ENCODE measurements around the gene ZFPM1. TPM values are rescaled to one million over a fixed set of nuclear protein-coding genes. Genes with fewer than 3 reads are reported as not detected.

Gene ZFPM1
- total RNA-seq, 1 experiment from 2014 or later = 24.1 TPM

DNA sequence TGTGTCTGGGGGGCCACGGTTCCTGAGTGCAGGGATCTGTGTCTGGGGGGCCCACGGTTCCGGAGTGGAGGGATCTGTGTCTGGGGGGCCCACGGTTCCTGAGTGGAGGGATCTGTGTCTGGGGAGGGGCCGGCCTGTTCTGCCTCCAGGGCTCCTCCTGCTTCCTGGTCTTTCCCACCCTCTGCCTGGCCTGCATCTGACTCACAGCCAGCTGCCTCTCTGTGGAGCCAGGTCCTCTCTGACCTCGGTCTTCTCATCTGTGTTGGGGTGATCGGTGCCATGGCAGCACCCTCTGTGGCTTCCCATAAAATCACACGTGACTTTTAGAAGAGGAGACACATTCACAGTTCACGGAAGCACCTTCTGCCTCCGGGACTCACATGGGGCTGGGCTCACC lies 50.3 kb downstream of the ZFPM1 start:
- Mint-ChIP-seq H3K27ac (ENCODE audit: unreplicated experiment) (peak overlapping the region; percentile 76), H3K36me3 (ENCODE audit: insufficient read depth, unreplicated experiment) (peaks cover 54% of the 10 kb centered on the region), H3K27me3 (ENCODE audit: insufficient read depth, unreplicated experiment) (no peaks in the 10 kb centered on the region), H3K4me1 (ENCODE audit: low read depth, unreplicated experiment) (peaks cover 28% of the 10 kb centered on the region), H3K9me3 (ENCODE audit: unreplicated experiment) (no peaks in the 10 kb centered on the region), H3K4me3 (ENCODE audit: unreplicated experiment) (no peak overlapping the region)
- DNase-seq = no peak
- intact Hi-C loops (cut with micrococcal nuclease; ENCODE audit: unreplicated experiment) = no loop called here
- Histone ChIP-seq H3K36me3 (ENCODE audit: control insufficient read depth, insufficient read depth, low read length) (peaks cover 3% of the 10 kb centered on the region), H3K9me3 (no peaks in the 10 kb centered on the region), H3K4me3 (ENCODE audit: low read depth, low read length) (no peak overlapping the region), H3K4me1 (peaks cover 59% of the 10 kb centered on the region), H3K27me3 (replicated peaks; ENCODE audit: control insufficient read depth, insufficient read depth, low read length) (no peaks in the 10 kb centered on the region)
- TF ChIP-seq, protein P1, sequence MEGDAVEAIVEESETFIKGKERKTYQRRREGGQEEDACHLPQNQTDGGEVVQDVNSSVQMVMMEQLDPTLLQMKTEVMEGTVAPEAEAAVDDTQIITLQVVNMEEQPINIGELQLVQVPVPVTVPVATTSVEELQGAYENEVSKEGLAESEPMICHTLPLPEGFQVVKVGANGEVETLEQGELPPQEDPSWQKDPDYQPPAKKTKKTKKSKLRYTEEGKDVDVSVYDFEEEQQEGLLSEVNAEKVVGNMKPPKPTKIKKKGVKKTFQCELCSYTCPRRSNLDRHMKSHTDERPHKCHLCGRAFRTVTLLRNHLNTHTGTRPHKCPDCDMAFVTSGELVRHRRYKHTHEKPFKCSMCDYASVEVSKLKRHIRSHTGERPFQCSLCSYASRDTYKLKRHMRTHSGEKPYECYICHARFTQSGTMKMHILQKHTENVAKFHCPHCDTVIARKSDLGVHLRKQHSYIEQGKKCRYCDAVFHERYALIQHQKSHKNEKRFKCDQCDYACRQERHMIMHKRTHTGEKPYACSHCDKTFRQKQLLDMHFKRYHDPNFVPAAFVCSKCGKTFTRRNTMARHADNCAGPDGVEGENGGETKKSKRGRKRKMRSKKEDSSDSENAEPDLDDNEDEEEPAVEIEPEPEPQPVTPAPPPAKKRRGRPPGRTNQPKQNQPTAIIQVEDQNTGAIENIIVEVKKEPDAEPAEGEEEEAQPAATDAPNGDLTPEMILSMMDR (IDR thresholded peaks at IDR 0.05; ENCODE audit: insufficient read depth in 1 of 2, low read depth in 1 of 2, low read length in 1 of 2, severe bottlenecking in 1 of 2, unreplicated experiment in 1 of 2) = no peak
- no TSS peak for BruUV-seq (replicated peaks)
- ChIA-PET CTCF (no interaction called here), POLR2A (no interaction called here)

DNA sequence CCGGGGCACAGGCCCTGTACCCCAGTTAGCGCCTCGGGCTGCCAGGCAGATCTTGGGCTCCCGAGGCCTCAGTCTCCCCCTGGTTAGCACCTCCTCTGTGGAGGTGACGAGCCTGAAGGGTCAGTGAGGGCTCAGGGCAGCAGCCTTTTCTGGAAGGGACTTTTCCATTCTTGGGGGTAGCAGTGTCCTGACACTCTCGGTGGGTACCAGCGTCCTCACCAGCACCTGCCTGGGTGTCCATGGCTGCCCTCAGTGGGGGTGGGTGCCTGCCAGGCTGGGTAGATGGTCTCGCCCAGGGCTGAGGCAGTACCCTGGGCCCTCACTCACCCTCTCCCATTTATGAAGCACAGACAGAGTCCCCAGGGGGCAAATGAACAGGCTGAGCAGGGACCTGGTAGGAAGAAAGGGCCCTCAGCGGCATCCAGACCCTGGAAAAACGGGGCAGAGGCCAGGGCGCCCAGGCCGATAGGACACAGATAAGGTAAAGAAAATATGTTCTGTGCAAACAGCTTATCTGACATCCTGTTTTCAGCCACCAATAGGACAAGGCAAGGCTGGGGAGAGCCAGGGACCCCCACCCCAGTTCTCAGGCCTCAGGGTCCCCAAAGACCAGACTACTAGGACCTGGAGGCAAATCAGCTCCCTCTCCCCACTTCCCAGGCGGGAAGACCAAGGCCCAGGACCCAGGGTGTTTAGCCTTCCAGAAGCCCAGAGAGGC lies 50.9 kb downstream of the ZFPM1 start:
- peaks cover 3% of the 10 kb centered on the region for H3K36me3 ChIP-seq (ENCODE audit: control insufficient read depth, insufficient read depth, low read length)
- ChIA-PET POLR2A (interaction anchor here (0.6 kb wide), 1 partner anchor 49 kb away, joined by 4 read pairs; no protein-coding TSS in a partner anchor), CTCF (interaction anchor here (0.6 to 1.0 kb wide), 2 partner anchors 16 to 68 kb away, joined by 3 to 9 read pairs; no protein-coding TSS in a partner anchor)
- intact Hi-C loops (cut with micrococcal nuclease; ENCODE audit: unreplicated experiment) = no loop called here
- peak; percentile 57 to 74 for DNase-seq
- H3K27me3 ChIP-seq (replicated peaks; ENCODE audit: control insufficient read depth, insufficient read depth, low read length) = no peaks in the 10 kb centered on the region
- H3K27me3 Mint-ChIP-seq (ENCODE audit: insufficient read depth, unreplicated experiment) = no peaks in the 10 kb centered on the region
- peaks cover 54% of the 10 kb centered on the region for H3K36me3 Mint-ChIP-seq (ENCODE audit: insufficient read depth, unreplicated experiment)
- TF ChIP-seq, protein P1 (IDR thresholded peaks at IDR 0.05; ENCODE audit: insufficient read depth in 1 of 2, low read depth in 1 of 2, low read length in 1 of 2, severe bottlenecking in 1 of 2, unreplicated experiment in 1 of 2) = no peak
- H3K4me3 ChIP-seq (ENCODE audit: low read depth, low read length) = no peak overlapping the region
- peak overlapping the region; percentile 76 for H3K27ac Mint-ChIP-seq (ENCODE audit: unreplicated experiment)
- H3K4me3 Mint-ChIP-seq (ENCODE audit: unreplicated experiment) = no peak overlapping the region
- no peaks in the 10 kb centered on the region for H3K9me3 Mint-ChIP-seq (ENCODE audit: unreplicated experiment)
- no TSS peak for BruUV-seq (replicated peaks)
- H3K9me3 ChIP-seq = no peaks in the 10 kb centered on the region
- H3K4me1 Mint-ChIP-seq (ENCODE audit: low read depth, unreplicated experiment) = peaks cover 30% of the 10 kb centered on the region
- peaks cover 59% of the 10 kb centered on the region for H3K4me1 ChIP-seq

DNA sequence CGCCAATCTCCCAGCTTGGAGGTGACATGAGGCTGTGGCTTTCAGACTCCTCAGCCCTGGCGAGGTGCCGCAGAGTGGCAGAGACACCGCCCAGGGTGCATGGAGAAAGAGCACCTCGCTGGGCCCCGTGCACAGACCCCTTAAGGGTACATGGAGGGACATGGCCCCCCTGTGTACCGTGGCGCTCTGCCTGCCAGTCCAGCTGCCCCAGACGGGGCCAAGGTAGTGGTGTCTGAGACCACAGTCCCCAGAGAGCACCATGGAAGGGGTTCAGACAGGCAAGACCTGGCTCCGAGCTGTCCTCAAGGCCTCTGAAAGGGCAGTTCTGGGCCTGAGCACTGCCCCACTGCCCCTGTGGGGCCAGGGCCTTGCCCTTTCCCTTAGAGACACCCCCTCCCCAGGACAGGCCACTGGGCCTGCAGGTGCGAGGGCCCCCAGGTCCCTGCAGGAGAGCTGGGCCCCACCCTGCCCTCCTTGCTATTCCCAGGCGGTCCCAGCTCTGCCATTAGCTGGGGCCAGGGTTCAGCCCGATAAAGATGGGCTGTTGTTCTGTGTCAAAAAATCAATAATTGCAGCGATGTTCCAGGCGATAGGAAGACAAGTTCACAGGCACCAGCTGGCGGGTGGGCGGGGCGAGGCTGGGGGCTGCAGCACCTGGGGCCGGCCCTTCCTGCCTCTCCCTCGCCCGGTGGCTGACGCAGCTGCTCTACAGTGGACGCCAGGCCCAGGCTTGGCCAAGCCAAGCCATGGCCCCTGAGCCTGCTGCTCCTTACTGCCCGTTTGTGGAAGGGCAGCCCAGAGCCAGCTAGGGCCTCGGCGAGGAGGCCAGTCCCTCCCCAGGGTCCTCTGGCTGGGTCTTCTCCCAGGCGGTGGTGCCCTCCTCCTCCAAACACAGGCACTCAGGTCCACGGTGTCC lies 51.7 kb downstream of the ZFPM1 start:
- Mint-ChIP-seq H3K27ac (ENCODE audit: unreplicated experiment) (peak overlapping the region; percentile 76), H3K4me3 (ENCODE audit: unreplicated experiment) (no peak overlapping the region), H3K9me3 (ENCODE audit: unreplicated experiment) (no peaks in the 10 kb centered on the region), H3K36me3 (ENCODE audit: insufficient read depth, unreplicated experiment) (peaks cover 55% of the 10 kb centered on the region), H3K4me1 (ENCODE audit: low read depth, unreplicated experiment) (peaks cover 33% of the 10 kb centered on the region), H3K27me3 (ENCODE audit: insufficient read depth, unreplicated experiment) (no peaks in the 10 kb centered on the region)
- peaks cover 3% of the 10 kb centered on the region for H3K36me3 ChIP-seq (ENCODE audit: control insufficient read depth, insufficient read depth, low read length)
- ChIA-PET CTCF (interaction anchor here (0.6 to 1.0 kb wide), 5 partner anchors 17 to 1135 kb away, joined by 3 to 9 read pairs (median 4); no protein-coding TSS in a partner anchor), POLR2A (interaction anchor here (0.6 kb wide), 1 partner anchor 49 kb away, joined by 4 read pairs; no protein-coding TSS in a partner anchor)
- no peaks in the 10 kb centered on the region for H3K27me3 ChIP-seq (replicated peaks; ENCODE audit: control insufficient read depth, insufficient read depth, low read length)
- TF ChIP-seq, protein P1 (IDR thresholded peaks at IDR 0.05; ENCODE audit: insufficient read depth in 1 of 2, low read depth in 1 of 2, low read length in 1 of 2, severe bottlenecking in 1 of 2, unreplicated experiment in 1 of 2) = no peak
- BruUV-seq (replicated peaks) = no TSS peak
- no peaks in the 10 kb centered on the region for H3K9me3 ChIP-seq
- no peak overlapping the region for H3K4me3 ChIP-seq (ENCODE audit: low read depth, low read length)
- H3K4me1 ChIP-seq = peaks cover 58% of the 10 kb centered on the region
- no peak for DNase-seq
- intact Hi-C loops (cut with micrococcal nuclease; ENCODE audit: unreplicated experiment) = no loop called here

Measured in Caco-2 (cell line).